GM18520 (cell line): ENCODE data around the gene MYL6B.

Experiments used
- ATAC-seq: cut with Tn5 transposase; IDR thresholded peaks from one replicate; pipeline ENCODE4 v1.9.1; 2021; ENCODE audit not compliant: unreplicated experiment

The MYL6B gene

DNA sequence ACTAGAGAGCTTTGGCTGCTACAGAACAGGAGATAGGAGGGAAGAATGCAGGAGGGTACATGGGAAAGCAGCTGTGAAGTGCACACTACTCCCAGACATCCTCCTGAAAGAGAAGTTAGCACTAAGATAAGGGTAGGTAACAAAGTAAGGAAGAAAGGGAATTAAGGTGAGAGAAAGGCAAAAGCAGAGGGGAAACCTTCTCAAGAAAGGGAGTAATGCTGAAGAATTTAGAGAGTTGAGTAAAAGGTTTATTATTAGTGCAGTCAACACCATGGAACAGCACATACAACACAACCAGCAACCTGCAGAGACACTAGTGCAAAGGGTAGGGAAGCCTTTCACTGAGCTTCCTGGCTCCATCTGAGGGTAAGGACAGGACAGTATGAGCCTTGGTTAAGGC lies 51.9 kb downstream of the MYL6B start:
- ATAC-seq: no peak

DNA sequence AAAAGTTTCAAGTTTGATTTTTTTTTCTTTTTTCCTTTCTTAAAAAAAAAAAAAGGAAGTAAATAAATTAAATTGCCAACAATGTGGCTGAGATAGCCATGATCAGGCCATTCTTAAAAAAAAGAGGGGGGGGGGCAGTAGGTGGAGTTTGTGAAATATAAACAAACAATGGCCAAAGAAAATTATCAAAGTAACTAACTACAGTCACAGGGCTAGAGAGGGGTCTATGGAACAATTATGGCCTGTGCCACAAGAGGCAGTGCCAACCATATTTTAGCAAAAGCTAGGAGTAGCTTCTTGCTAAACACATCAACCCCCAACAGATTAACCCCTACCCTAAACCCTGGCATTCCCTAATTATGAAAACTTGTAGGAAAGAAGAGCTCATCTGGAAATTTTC lies 53.1 kb downstream of the MYL6B start:
- ATAC-seq: no peak

DNA sequence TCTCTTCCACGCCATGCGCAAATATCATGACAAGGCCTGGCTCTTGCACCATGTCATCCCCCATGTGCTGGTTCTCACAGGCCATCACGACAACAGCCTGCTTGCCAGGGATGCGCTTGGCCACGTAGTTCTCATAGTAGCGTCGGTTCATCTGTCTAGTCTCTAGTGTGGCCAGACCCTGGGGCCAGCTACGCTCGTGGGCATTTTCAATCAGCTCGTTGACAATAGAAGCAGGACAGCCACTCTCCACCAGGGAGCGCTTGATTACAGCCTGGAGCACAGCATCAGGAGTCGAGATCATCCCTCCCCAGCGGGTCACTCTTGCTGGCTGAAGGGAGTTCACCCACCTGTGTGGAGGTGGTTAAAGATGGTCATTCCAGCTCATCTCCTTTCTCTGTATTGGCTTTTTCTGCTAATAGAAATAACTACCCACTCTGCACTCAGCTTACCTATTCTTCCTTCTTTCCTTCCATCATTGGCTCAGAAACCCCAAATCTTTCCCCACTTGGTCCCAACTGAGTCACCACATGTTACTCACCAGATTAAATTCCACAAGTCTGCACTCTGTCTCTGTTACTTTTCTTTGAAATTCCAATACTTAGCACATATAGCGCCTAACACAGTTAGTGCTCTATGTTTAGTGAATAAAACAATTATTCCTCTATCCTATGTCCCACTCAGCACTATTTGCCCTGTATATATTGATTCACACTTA lies 54.2 kb downstream of the MYL6B start:
- ATAC-seq: no peak
